ENCODE measurements around the gene PYY. TPM values are rescaled to one million over a fixed set of nuclear protein-coding genes. Genes with fewer than 3 reads are reported as not detected.

The PYY gene
- total RNA-seq, 1 experiment from 2014 or later: 2.0 TPM

DNA sequence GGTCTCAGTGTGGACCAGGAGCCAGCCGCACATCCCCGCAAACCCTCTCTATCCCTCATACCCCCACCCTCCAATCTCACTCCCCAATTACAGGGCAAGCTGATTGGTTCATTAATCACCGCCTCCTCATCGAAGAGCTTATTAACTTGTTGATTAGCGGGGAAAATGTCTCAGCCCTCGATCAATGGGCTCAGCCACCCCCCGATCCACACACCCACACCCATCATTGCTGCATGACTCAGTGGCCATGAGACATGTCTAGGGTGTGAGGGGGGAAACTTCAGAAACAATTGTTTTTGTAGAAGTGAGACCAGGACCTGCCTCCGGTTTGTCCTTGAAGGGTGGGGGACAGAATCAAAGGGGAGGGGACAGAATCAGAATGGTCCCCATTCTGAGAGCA lies 2.5 kb upstream of the PYY start:
- H3K27me3 ChIP-seq (ENCODE audit: insufficient read depth, low read length): peaks cover 4% of the 10 kb centered on the region; the same call in 1 of the 2 replicates
- H3K18ac ChIP-seq (ENCODE audit: insufficient read length, low read depth, low read length): no peak overlapping the region
- no peak overlapping the region for H2BK5ac ChIP-seq (ENCODE audit: insufficient read length, low read length)
- no peaks in the 10 kb centered on the region for H3K9me3 ChIP-seq (ENCODE audit: control insufficient read depth, low read depth, low read length)
- H3K4me2 ChIP-seq (ENCODE audit: insufficient read depth, insufficient read length, low read length): no peak overlapping the region
- Mint-ChIP-seq H3K27ac (peak overlapping the region in 1 of 3 experiments; percentile 65; a peak in 1 of 7 replicates), H3K27me3 (ENCODE audit: low read depth) (peaks cover 31% of the 10 kb centered on the region), H3K36me3 (ENCODE audit: insufficient read depth in 1 of 3, low read depth in 3 of 3) (no peaks in the 10 kb centered on the region; a peak in 1 of 7 replicates), H3K4me1 (peaks cover 12 to 14% of the 10 kb centered on the region in 2 experiments), H3K9me3 (no peaks in the 10 kb centered on the region), H3K4me3 (no peak overlapping the region)
- no peak overlapping the region for H3K56ac ChIP-seq (ENCODE audit: insufficient read length, low read depth, low read length)
- 0 out of 2 replicates have a peak, but pooled peaks cover 2% of the 10 kb centered on the region for H3K4me1 ChIP-seq (ENCODE audit: insufficient read depth, low read length)
- no CpG with 5 or more reads among the region's 8 CpGs for WGBS (ENCODE audit: extremely low coverage, insufficient read length, low lambda C conversion rate)
- H3K27ac ChIP-seq (ENCODE audit: insufficient read length, low read depth, low read length): no peak overlapping the region
- H3K14ac ChIP-seq (ENCODE audit: insufficient read depth, low read length): no peak overlapping the region
- no peak overlapping the region for H2BK15ac ChIP-seq (ENCODE audit: low read depth, low read length)
- no peak overlapping the region for H2AK5ac ChIP-seq (ENCODE audit: insufficient read length, low read length)
- no peak overlapping the region for H3K9ac ChIP-seq (ENCODE audit: extremely low read depth, insufficient read length, low read length)
- H2BK12ac ChIP-seq (ENCODE audit: insufficient read length, low read depth, low read length): no peak overlapping the region
- H3K4ac ChIP-seq (ENCODE audit: low read depth, low read length): no peak overlapping the region
- no peak overlapping the region for H4K91ac ChIP-seq (ENCODE audit: insufficient read length, low read depth, low read length)
- H3K79me2 ChIP-seq (ENCODE audit: insufficient read depth, low read length): no peaks in the 10 kb centered on the region
- no peak overlapping the region for H3T11ph ChIP-seq (ENCODE audit: low read length)
- no peak overlapping the region for H4K8ac ChIP-seq (replicated peaks; ENCODE audit: insufficient read length, low read depth, low read length)
- H4K20me1 ChIP-seq (ENCODE audit: control insufficient read depth, insufficient read depth, insufficient read length): no peaks in the 10 kb centered on the region
- H3K23me2 ChIP-seq (ENCODE audit: insufficient read length, low read depth, low read length, poor library complexity, severe bottlenecking): peaks cover 15% of the 10 kb centered on the region
- TF ChIP-seq, protein P1, sequence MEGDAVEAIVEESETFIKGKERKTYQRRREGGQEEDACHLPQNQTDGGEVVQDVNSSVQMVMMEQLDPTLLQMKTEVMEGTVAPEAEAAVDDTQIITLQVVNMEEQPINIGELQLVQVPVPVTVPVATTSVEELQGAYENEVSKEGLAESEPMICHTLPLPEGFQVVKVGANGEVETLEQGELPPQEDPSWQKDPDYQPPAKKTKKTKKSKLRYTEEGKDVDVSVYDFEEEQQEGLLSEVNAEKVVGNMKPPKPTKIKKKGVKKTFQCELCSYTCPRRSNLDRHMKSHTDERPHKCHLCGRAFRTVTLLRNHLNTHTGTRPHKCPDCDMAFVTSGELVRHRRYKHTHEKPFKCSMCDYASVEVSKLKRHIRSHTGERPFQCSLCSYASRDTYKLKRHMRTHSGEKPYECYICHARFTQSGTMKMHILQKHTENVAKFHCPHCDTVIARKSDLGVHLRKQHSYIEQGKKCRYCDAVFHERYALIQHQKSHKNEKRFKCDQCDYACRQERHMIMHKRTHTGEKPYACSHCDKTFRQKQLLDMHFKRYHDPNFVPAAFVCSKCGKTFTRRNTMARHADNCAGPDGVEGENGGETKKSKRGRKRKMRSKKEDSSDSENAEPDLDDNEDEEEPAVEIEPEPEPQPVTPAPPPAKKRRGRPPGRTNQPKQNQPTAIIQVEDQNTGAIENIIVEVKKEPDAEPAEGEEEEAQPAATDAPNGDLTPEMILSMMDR (conservative IDR thresholded peaks at IDR 0.05): no peak
- no peak overlapping the region for H4K5ac ChIP-seq (ENCODE audit: insufficient read length, low read depth, low read length)
- no peak overlapping the region for H3K23ac ChIP-seq (ENCODE audit: insufficient read length, low read depth, low read length)
- H2BK20ac ChIP-seq (ENCODE audit: low read depth, low read length, poor library complexity, severe bottlenecking): no peak overlapping the region
- H2BK120ac ChIP-seq (ENCODE audit: low read depth, low read length, poor library complexity, severe bottlenecking): no peak overlapping the region
- H3K79me1 ChIP-seq (ENCODE audit: insufficient read depth, low read depth, low read length, poor library complexity, severe bottlenecking): no peaks in the 10 kb centered on the region
- no peak for DNase-seq
- no peak overlapping the region for H2AFZ ChIP-seq (ENCODE audit: low read length)

Measured in H9 (cell line).